ENCODE data around the gene WSCD2. TPM values are rescaled to one million over a fixed set of nuclear protein-coding genes. Genes with fewer than 3 reads are reported as not detected.

Gene WSCD2
- total RNA-seq = 1.4 and 1.9 TPM in 2 replicates

DNA sequence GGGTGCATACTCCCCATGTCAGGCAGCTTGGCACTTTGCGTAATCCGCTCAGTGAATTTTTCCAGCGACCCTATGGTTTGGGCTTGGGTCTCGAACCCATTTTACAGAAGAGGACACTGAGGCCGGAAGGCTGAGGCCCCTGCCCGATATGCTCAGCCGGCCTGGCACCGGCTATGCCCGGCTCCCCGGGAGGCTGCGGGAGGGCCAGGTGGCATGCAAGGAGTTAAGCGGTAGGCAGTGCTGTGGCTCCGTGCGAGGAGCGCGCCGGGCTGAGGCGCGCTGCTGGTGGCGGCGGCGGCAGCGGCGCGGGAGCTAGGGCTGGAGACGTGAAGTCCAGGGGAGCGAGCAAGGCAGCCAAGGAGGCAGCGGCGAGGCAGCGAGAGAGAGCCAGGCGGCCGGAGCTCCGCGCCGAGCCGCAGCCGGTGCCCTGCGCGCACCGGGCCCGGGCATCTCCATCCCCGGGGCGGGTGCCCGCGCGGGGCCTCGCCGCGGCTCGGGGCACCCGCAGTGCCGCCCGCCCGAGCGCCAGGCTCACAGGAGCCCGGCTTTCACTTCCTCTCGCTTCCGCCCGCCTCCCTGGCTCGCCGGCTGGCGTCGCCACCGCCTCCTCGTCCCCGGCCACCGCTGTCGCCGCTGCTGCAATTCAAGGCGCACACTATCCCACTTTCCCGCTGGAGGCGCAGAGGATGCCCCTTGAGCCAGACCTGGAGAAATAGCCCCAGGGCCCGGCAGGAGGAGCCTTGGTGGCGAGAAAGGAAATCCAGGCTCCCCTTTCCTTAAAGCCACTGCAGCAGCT lies at the start of gene WSCD2:
Gene WSCD2, plus strand, starts transcription at position 272 of the 796 bp plus-strand sequence. CDS start 66,545 bp downstream, outside the sequence.
- TF ChIP-seq, protein P1, sequence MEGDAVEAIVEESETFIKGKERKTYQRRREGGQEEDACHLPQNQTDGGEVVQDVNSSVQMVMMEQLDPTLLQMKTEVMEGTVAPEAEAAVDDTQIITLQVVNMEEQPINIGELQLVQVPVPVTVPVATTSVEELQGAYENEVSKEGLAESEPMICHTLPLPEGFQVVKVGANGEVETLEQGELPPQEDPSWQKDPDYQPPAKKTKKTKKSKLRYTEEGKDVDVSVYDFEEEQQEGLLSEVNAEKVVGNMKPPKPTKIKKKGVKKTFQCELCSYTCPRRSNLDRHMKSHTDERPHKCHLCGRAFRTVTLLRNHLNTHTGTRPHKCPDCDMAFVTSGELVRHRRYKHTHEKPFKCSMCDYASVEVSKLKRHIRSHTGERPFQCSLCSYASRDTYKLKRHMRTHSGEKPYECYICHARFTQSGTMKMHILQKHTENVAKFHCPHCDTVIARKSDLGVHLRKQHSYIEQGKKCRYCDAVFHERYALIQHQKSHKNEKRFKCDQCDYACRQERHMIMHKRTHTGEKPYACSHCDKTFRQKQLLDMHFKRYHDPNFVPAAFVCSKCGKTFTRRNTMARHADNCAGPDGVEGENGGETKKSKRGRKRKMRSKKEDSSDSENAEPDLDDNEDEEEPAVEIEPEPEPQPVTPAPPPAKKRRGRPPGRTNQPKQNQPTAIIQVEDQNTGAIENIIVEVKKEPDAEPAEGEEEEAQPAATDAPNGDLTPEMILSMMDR (IDR thresholded peaks at IDR 0.05) = no peak
- CTCF ChIA-PET = interaction anchor here (0.9 to 1.4 kb wide), 2 partner anchors 11 to 15 kb away, joined by 3 to 4 read pairs; no protein-coding TSS in a partner anchor

DNA sequence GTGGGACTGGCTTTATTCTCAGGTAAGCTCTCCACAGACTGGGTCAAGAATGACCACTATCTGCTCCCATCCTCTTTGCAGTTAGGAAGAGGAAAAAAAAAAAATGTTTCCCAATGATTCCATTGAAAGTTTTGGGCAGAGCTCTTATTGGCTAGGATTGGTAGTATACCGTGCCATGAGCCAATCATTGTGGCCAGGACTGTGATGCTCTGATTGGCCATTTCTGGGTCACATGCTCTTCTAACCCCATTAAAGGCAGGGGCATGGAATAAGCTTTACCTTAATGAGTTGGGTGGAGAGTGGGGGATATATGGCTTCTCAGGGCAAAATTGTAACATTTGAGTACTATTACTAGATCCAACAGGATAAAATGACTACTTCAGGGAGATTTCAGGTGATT lies 49.4 kb upstream of the WSCD2 start:
- CTCF ChIA-PET = no interaction called here
- Mint-ChIP-seq H3K9me3 (peaks cover 2% of the 10 kb centered on the region), H3K4me1 (no peaks in the 10 kb centered on the region), H3K27ac (no peak overlapping the region), H3K4me3 (no peak overlapping the region), H3K36me3 (ENCODE audit: low read depth) (no peaks in the 10 kb centered on the region), H3K27me3 (peaks cover 32% of the 10 kb centered on the region)
- ATAC-seq (ENCODE audit: low read depth) = no peak
- TF ChIP-seq, protein P1 (IDR thresholded peaks at IDR 0.05) = no peak
- no peak for DNase-seq
- POLR2A ChIA-PET = no interaction called here
- intact Hi-C loops (cut with micrococcal nuclease) = no loop called here

More for the DNA sequence above, at the start of gene WSCD2:
- no peaks in the 10 kb centered on the region for H3K9me3 Mint-ChIP-seq
- DNase-seq (peak; percentile 39), ATAC-seq (ENCODE audit: low read depth) (peak; percentile 89)
- H3K27ac Mint-ChIP-seq = no peak within 1 kb of the TSS
- POLR2A ChIA-PET = interaction anchor here (0.9 kb wide), 1 partner anchor 13 kb away, joined by 3 read pairs; no protein-coding TSS in a partner anchor
- peaks cover 14% of the 10 kb centered on the region for H3K4me1 Mint-ChIP-seq
- intact Hi-C loops (cut with micrococcal nuclease) = loop anchor here (1.0 to 10.0 kb wide), 4 partner anchors 10 to 364 kb away; partner anchors contain the start of gene PRDM4
- no peaks in the 10 kb centered on the region for H3K36me3 Mint-ChIP-seq (ENCODE audit: low read depth)
- H3K27me3 Mint-ChIP-seq = peaks cover 29% of the 10 kb centered on the region
- H3K4me3 Mint-ChIP-seq = peak within 1 kb of the TSS; percentile 77

DNA sequence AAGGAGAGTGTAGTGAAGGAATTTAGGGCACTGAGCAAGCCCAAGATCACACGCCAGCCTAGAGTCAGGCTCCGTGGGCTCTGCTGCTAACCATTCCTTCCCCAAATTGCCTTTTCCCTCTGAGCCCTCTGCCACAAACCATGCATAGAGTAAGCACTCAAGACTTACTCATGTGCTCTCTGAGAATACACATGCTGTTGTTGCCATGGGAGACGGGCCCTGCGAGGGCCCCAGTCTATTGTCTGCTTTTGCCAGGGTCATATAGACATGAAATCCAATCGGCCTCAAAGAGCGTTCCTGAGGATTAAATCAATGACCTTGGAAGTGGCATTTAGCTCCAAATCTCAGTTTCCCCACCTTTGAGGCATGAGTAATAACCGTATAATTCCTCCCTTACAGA lies 48.7 kb upstream of the WSCD2 start:
- CTCF ChIA-PET = no interaction called here
- DNase-seq = no peak
- POLR2A ChIA-PET = no interaction called here
- TF ChIP-seq, protein P1 (IDR thresholded peaks at IDR 0.05) = no peak
- H3K4me3 Mint-ChIP-seq = no peak overlapping the region
- no peak for ATAC-seq (ENCODE audit: low read depth)
- intact Hi-C loops (cut with micrococcal nuclease) = no loop called here
- H3K4me1 Mint-ChIP-seq = no peaks in the 10 kb centered on the region
- H3K27me3 Mint-ChIP-seq = peaks cover 29% of the 10 kb centered on the region
- H3K36me3 Mint-ChIP-seq (ENCODE audit: low read depth) = no peaks in the 10 kb centered on the region
- peaks cover 6% of the 10 kb centered on the region for H3K9me3 Mint-ChIP-seq
- H3K27ac Mint-ChIP-seq = no peak overlapping the region

DNA sequence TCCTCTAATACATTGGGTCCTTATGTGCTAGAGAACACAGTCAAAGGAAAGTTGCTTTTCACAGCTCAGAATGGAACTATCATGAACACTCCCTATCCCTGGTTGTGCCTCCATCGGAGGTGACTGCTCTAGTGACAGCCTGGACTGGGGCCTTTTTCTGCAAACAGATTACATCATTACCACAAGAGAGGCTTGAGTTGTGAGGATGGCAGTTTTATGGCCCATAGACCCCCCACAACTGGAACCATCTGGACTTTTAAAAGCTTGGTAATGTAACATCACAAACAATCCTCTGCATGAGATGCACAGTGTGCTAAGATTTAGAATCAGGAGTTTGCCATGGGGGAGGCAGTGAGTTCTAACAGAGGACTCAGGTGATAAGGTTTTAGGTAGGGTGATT lies 46.6 kb upstream of the WSCD2 start:
- ATAC-seq (ENCODE audit: low read depth) (no peak), DNase-seq (no peak)
- Mint-ChIP-seq H3K4me3 (no peak overlapping the region), H3K27me3 (peaks cover 20% of the 10 kb centered on the region), H3K9me3 (peaks cover 12% of the 10 kb centered on the region), H3K4me1 (no peaks in the 10 kb centered on the region), H3K27ac (no peak overlapping the region), H3K36me3 (ENCODE audit: low read depth) (no peaks in the 10 kb centered on the region)
- ChIA-PET POLR2A (no interaction called here), CTCF (no interaction called here)
- intact Hi-C loops (cut with micrococcal nuclease) = no loop called here
- TF ChIP-seq, protein P1 (IDR thresholded peaks at IDR 0.05) = no peak

DNA sequence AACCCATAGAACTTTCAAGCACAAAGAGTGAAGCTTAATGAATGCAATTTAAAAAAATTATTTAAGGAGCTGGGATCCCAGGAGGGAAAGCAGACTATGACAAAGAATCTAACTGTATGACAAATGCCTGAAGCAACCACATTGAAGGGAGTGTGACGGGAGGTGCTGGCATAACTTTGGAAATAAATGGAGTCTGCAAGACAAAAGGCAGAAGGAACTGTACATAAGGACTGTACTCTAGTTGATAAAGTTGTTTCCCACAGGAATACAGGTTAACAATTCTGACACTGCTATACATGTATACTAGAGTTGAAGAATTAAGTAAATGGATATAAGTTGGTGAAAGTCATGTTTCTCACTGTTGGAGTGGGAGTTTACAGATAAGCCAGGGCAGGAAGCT lies 41.2 kb upstream of the WSCD2 start:
- Mint-ChIP-seq H3K4me3 (no peak overlapping the region), H3K9me3 (peaks cover 29% of the 10 kb centered on the region), H3K36me3 (ENCODE audit: low read depth) (no peaks in the 10 kb centered on the region), H3K4me1 (no peaks in the 10 kb centered on the region), H3K27ac (no peak overlapping the region), H3K27me3 (peaks cover 19% of the 10 kb centered on the region)
- ATAC-seq (ENCODE audit: low read depth) (no peak), DNase-seq (no peak)
- POLR2A ChIA-PET = no interaction called here
- intact Hi-C loops (cut with micrococcal nuclease) = no loop called here
- TF ChIP-seq, protein P1 (IDR thresholded peaks at IDR 0.05) = no peak
- CTCF ChIA-PET = interaction anchor here (0.7 kb wide), 1 partner anchor 17 kb away, joined by 3 read pairs; no protein-coding TSS in a partner anchor
